ENCODE data around the gene ITPRIP.

DNA sequence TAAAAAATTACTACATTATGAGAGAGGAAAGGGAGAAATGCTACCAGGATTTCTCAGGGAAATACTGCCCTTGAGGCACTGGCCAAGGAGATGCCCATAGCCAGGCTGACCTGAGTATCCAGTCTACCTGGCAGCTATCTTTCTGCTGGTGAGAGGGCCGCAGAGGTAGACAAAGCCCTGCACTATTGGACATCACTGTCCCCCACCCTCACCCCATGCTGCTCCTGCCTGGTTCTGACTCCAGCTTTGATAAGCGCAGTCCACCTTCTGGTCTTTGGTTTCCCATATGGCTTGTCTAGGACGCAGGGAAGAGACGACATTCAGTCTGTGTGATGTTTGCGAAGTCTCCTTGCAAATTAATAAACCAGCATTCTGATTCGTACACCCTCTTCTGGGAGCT lies 3.7 kb downstream of the ITPRIP start:
- TF ChIP-seq TAF1 (IDR thresholded peaks at IDR 0.05; ENCODE audit: borderline replicate concordance, low read depth, low read length) = no peak
- no peak for TF ChIP-seq POLR2A (IDR thresholded peaks at IDR 0.05; ENCODE audit: low read depth, low read length)
